Measurements from ENCODE around the gene HIGD2A. TPM values are rescaled to one million over a fixed set of nuclear protein-coding genes. Genes with fewer than 3 reads are reported as not detected.

HIGD2A gene
- total and polyA plus RNA-seq, 2 donors (not counting 3 experiments of a cell fraction or from before 2014, with no cell fraction given): 96.2 to 210 TPM

- H3K9me1 ChIP-seq (replicated peaks; ENCODE audit: control insufficient read depth, extremely low read depth, insufficient read depth, low read length): no peaks in the 10 kb centered on the region
These were observed 26.9 kb upstream of the HIGD2A start, which contains the start of gene KIAA1191 for GRCh38 chr5:176361437-176362232. KIAA1191 (minus strand) TSS chr5:176361764; CDS start chr5:176359508, 2,256 bp downstream.

More at GRCh38 chr5:176361437-176362232, 26.9 kb upstream of the HIGD2A start, which contains the start of gene KIAA1191:
- Histone ChIP-seq H3K9me3 (replicated peaks; ENCODE audit: control insufficient read depth, insufficient read depth, low read length) (no peaks in the 10 kb centered on the region), H3K9ac (replicated peaks; ENCODE audit: extremely low read depth, insufficient read depth, low read length) (peak within 1 kb of the TSS; percentile 95), H3K27me3 (ENCODE audit: control insufficient read depth in 2 of 2, insufficient read depth in 2 of 2, low read length in 2 of 2) (no peaks in the 10 kb centered on the region), H4K20me1 (replicated peaks; ENCODE audit: control insufficient read depth, extremely low read depth, insufficient read depth, low read length) (no peaks in the 10 kb centered on the region), H3K79me2 (ENCODE audit: control insufficient read depth, insufficient read depth, low read length) (peaks cover 35% of the 10 kb centered on the region), H3K4me3 (replicated peaks in 1 of 3; ENCODE audit: insufficient read depth in 1 of 3, low read depth in 1 of 3, low read length in 3 of 3) (peak within 1 kb of the TSS; percentile 83 to 99 (median 92)), H3K4me2 (ENCODE audit: insufficient read depth, low read length) (peak within 1 kb of the TSS; percentile 75), H3K27ac (ENCODE audit: insufficient read depth, low read depth, low read length) (peak within 1 kb of the TSS; percentile 67), H3K36me3 (ENCODE audit: control insufficient read depth in 2 of 2, extremely low read depth in 1 of 2, insufficient read depth in 2 of 2, low read length in 2 of 2) (peaks cover 0 to 3% of the 10 kb centered on the region in 2 experiments), H2AFZ (ENCODE audit: low read depth, low read length) (peak within 1 kb of the TSS; percentile 94), H3K4me1 (ENCODE audit: control insufficient read depth, extremely low read depth, insufficient read depth, low read length) (peaks cover 13% of the 10 kb centered on the region)
- TSS peak; percentile 67 for BruUV-seq (replicated peaks)
- FAIRE-seq (peak; percentile 94), DNase-seq (ENCODE audit: low read depth, low spot score) (peak; percentile 94)
- intact Hi-C loops (cut with micrococcal nuclease): loop anchor here (1.0 to 10.0 kb wide), 3 partner anchors 27 to 175 kb away; partner anchors contain the start of genes HIGD2A, NOP16, RNF44 and SIMC1
- no peak for TF ChIP-seq EZH2 (IDR thresholded peaks at IDR 0.05; ENCODE audit: borderline replicate concordance, low read depth, low read length, severe bottlenecking)
- peak; percentile 98 for TF ChIP-seq POLR2A (IDR thresholded peaks at IDR 0.05; ENCODE audit: low read depth, low read length)
- TF ChIP-seq FOS (IDR thresholded peaks at IDR 0.05; ENCODE audit: borderline replicate concordance, insufficient read depth, low read length): no peak
- no peak for TF ChIP-seq JUN (IDR thresholded peaks at IDR 0.05; ENCODE audit: borderline replicate concordance, insufficient read depth, insufficient read length, low read depth)
- peak; percentile 26 for TF ChIP-seq GATA2 (IDR thresholded peaks at IDR 0.05; ENCODE audit: insufficient read depth, insufficient read length, low read depth, low read length)
- no peak for TF ChIP-seq CTCF (IDR thresholded peaks at IDR 0.05; ENCODE audit: extremely low read depth in 1 of 2, insufficient read depth in 1 of 2, low read depth in 1 of 2, low read length in 2 of 2)
- TF ChIP-seq MAX (IDR thresholded peaks at IDR 0.05; ENCODE audit: insufficient read depth, insufficient read length): no peak
- peak; percentile 85 for TF ChIP-seq POLR2AphosphoS5 (IDR thresholded peaks at IDR 0.05; ENCODE audit: insufficient read depth, low read depth, low read length)
- peak; percentile 25 for TF ChIP-seq MYC (IDR thresholded peaks at IDR 0.05; ENCODE audit: low read depth, low read length)
- ChIA-PET CTCF (interaction anchor here (1.1 to 2.9 kb wide), 4 partner anchors 11 to 1246 kb away, joined by 3 to 12 read pairs (median 4); no protein-coding TSS in a partner anchor), POLR2A (interaction anchor here (0.8 kb wide), 1 partner anchor 176 kb away, joined by 4 read pairs; the partner anchor contains the start of gene RNF44)
- dilution Hi-C loops (cut with MboI; ENCODE audit: extremely low pct_ligation_motif_present, low sequenced_read_pairs): no loop called here
